Measurements from ENCODE around the gene C1orf122. TPM values are rescaled to one million over a fixed set of nuclear protein-coding genes. Genes with fewer than 3 reads are reported as not detected.

Gene C1orf122
- total and polyA plus RNA-seq, 10 of the 15 experiments (the other 5 are each of a cell fraction or from before 2014, with no cell fraction given): 1.6 to 35.8 (median 14.8) TPM

DNA sequence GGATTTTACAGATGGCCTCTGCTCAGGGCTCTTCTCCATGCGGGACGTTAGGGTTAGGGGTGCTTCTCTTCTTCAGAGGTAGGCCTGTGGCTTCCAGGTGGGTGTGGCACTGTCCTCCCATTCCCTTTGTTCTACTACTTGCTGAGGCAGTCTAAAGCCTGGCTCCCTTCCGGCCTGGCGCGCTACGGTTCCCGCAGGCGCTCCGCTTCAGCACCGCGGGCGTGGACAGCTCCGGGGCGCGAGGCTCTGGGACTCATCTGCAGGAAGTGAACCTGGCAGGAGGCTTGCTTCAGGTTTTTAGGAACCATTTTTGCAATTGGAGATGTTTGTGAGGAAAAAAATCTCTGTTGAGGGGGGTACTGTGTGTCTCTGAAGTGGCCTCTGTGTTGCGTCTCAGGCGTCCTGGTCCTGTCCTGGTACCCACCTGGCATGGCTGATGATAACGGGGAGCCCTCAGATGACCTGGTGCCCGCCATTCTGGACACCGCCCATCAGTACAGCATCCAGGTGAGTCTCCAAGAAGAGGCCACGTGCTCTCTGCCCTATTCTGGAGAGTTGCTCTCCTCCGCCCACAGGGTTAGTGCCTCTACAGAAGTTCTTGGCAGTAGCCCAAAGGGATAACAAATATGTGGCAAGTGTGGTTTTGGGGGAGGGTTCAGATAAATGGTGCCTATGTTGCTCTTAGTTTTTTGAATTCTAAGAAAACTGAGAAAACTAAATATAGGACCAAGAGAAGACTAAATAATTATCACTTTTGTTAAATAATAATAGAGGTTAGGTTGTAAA is 12.1 kb upstream of the C1orf122 start:
- no peak for DNase-seq (ENCODE audit: low read depth, low spot score)
- Histone ChIP-seq H4K20me1 (ENCODE audit: control insufficient read depth, insufficient read depth) (no peaks in the 10 kb centered on the region), H3K27me3 (replicated peaks in 1 of 2; ENCODE audit: control insufficient read depth in 2 of 2, insufficient read depth in 2 of 2, low read length in 1 of 2) (no peaks in the 10 kb centered on the region; a peak in 1 of 4 replicates), H3K4me3 (no peak overlapping the region; the same call in 1 of the 2 replicates), H3K4me2 (ENCODE audit: control insufficient read depth, insufficient read depth) (peak overlapping the region; percentile 85), H3K9me3 (replicated peaks; ENCODE audit: control insufficient read depth, insufficient read depth, low read length) (no peaks in the 10 kb centered on the region), H3K27ac (ENCODE audit: control insufficient read depth, insufficient read depth) (no peak overlapping the region), H3K36me3 (ENCODE audit: control insufficient read depth in 2 of 2, insufficient read depth in 2 of 2, low read length in 1 of 2) (peaks cover 0 to 4% of the 10 kb centered on the region in 2 experiments; a peak in 1 of 4 replicates), H3K79me2 (ENCODE audit: control insufficient read depth, insufficient read depth, low read length) (no peaks in the 10 kb centered on the region; the same call in 1 of the 2 replicates), H3K4me1 (ENCODE audit: control insufficient read depth, insufficient read depth, low read length) (peaks cover 17% of the 10 kb centered on the region), H2AFZ (ENCODE audit: control insufficient read depth, low read depth, low read length) (no peak overlapping the region), H3K9ac (ENCODE audit: control insufficient read depth, insufficient read depth, low read length) (no peak overlapping the region)
- SMC1A ChIA-PET (ENCODE audit: uncharacterized antibody, unreplicated experiment): no interaction called here
- BruUV-seq (replicated peaks): no TSS peak
- RAD21 ChIA-PET (ENCODE audit: unreplicated experiment): interaction anchor here (1.1 to 1.4 kb wide), 3 partner anchors 12 to 64 kb away, joined by 3 to 4 read pairs (median 4); partner anchors contain the start of genes C1orf122, MTF1 and YRDC
- 93% methylated on average over 22 of the region's 22 CpGs for WGBS (ENCODE audit: insufficient coverage, insufficient replicate concordance, low lambda C conversion rate, missing lambda C conversion rate)
- CTCF ChIA-PET: interaction anchor here (1.1 kb wide), 1 partner anchor 114 kb away, joined by 4 read pairs; no protein-coding TSS in a partner anchor
- ATAC-seq: peak; percentile 26; the same call in 1 of the 3 replicates
- FAIRE-seq: no peak
- intact Hi-C loops (cut with micrococcal nuclease; ENCODE audit: unreplicated experiment): loop anchor here (5.0 kb wide), 1 partner anchor 98 kb away; no protein-coding TSS in a partner anchor
- POLR2A ChIA-PET: no interaction called here
- in situ Hi-C loops (cut with MboI): no loop called here
- TF ChIP-seq SIN3A (IDR thresholded peaks at IDR 0.05; ENCODE audit: low read depth, low read length) (0 out of 2 replicates have a peak, but pooled peaks have one; percentile 64), RBBP5 (conservative IDR thresholded peaks at IDR 0.05) (no peak), IKZF1 (conservative IDR thresholded peaks at IDR 0.05) (0 out of 2 replicates have a peak, but pooled peaks have one; percentile 29), WRNIP1 (IDR thresholded peaks at IDR 0.05; ENCODE audit: borderline replicate concordance, low read depth, low read length) (no peak), HSF1 (IDR thresholded peaks at IDR 0.05; ENCODE audit: low read depth, low read length) (no peak), SP1 (IDR thresholded peaks at IDR 0.05; ENCODE audit: low read depth, low read length) (no peak), PAX8 (IDR thresholded peaks at IDR 0.05) (no peak), REST (IDR thresholded peaks at IDR 0.05; ENCODE audit: low read depth, low read length) (peak; percentile 95), CHD2 (IDR thresholded peaks at IDR 0.05; ENCODE audit: borderline replicate concordance, low read depth, low read length) (no peak), ZSCAN29 (IDR thresholded peaks at IDR 0.05) (no peak), NKRF (conservative IDR thresholded peaks at IDR 0.05) (0 out of 2 replicates have a peak, but pooled peaks have one; percentile 22), NRF1 (conservative IDR thresholded peaks at IDR 0.05; ENCODE audit: low read depth, low read length) (no peak), IRF4 (IDR thresholded peaks at IDR 0.05; ENCODE audit: low read depth, low read length) (no peak), MXI1 (IDR thresholded peaks at IDR 0.05; ENCODE audit: low read depth, low read length) (peak; percentile 53; the same call in 1 of the 2 replicates)
